Fibroblast of lung (primary cell): ENCODE measurements around the gene CBX8. TPM values are rescaled to one million over a fixed set of nuclear protein-coding genes. Genes with fewer than 3 reads are reported as not detected.

Experiments
- DNase-seq, 2 donors: peaks; one replicate each; pipeline versions ENCODE4 v3.0.0 to v3.0.0-alpha.2; 2010; ENCODE audit warnings: low read depth in 2 of 2
- H2AFZ ChIP-seq: 2 replicates; pipeline ENCODE4 v1.5.1; 2012; ENCODE audit warnings: low read length, control low read depth, inconsistent platforms
- H3K27ac ChIP-seq: 2 replicates; pipeline ENCODE4 v1.5.1; 2011; ENCODE audit warnings: low read length, control low read depth; ENCODE audit not compliant: insufficient read depth
- H3K27me3 ChIP-seq: 2 replicates; pipeline ENCODE4 v1.5.1; 2011; ENCODE audit warnings: mild to moderate bottlenecking, low read length; ENCODE audit not compliant: control insufficient read depth, insufficient read depth
- H3K36me3 ChIP-seq: 2 replicates; pipeline ENCODE4 v1.5.1; 2011; ENCODE audit warnings: low read length; ENCODE audit not compliant: control insufficient read depth, insufficient read depth
- H3K4me1 ChIP-seq: 2 replicates; pipeline ENCODE4 v1.5.1; 2011; ENCODE audit warnings: low read length; ENCODE audit not compliant: control insufficient read depth, insufficient read depth; ENCODE audit errors: extremely low read depth
- H3K4me2 ChIP-seq: 2 replicates; pipeline ENCODE4 v1.5.1; 2011; ENCODE audit warnings: low read length, control low read depth; ENCODE audit not compliant: insufficient read depth; ENCODE audit errors: extremely low read depth
- H3K4me3 ChIP-seq, 4 experiments: fragments of 200-600 bp in 1 of 4; sonication (generic) in 1 of 4; replicated peaks in 1 of 4; 2 replicates each; pipeline ENCODE4 v1.5.1; 2011 to 2016; ENCODE audit warnings: low read length in 4 of 4, low read depth in 3 of 4, mild to moderate bottlenecking in 3 of 4, control low read depth in 2 of 4, inconsistent platforms in 1 of 4, mixed read lengths in 1 of 4; ENCODE audit not compliant: insufficient read depth in 1 of 4; ENCODE audit errors: control extremely low read depth in 1 of 4
- H3K79me2 ChIP-seq: 2 replicates; pipeline ENCODE4 v1.5.1; 2012; ENCODE audit warnings: mild to moderate bottlenecking, low read length, inconsistent platforms; ENCODE audit not compliant: control insufficient read depth, insufficient read depth
- H3K9ac ChIP-seq: 2 replicates; pipeline ENCODE4 v1.5.1; 2011; ENCODE audit warnings: mild to moderate bottlenecking, low read length, control low read depth; ENCODE audit not compliant: insufficient read depth
- H3K9me3 ChIP-seq: 2 replicates; pipeline ENCODE4 v1.5.1; 2012; ENCODE audit warnings: low read depth, low read length; ENCODE audit not compliant: control insufficient read depth, insufficient read depth
- H4K20me1 ChIP-seq: 2 replicates; pipeline ENCODE4 v1.5.1; 2011; ENCODE audit warnings: low read length; ENCODE audit not compliant: control insufficient read depth, insufficient read depth; ENCODE audit errors: extremely low read depth
- CTCF ChIP-seq, 2 donors: IDR thresholded peaks in 1 of 2; conservative IDR thresholded peaks in 1 of 2; 1 replicate in 1 of 2; 2 replicates in 1 of 2; pipeline ENCODE4 v1.5.1; 2011 to 2012; ENCODE audit warnings: low read length in 2 of 2, control low read depth in 1 of 2, inconsistent platforms in 1 of 2, low read depth in 1 of 2, mild to moderate bottlenecking in 1 of 2
- EZH2 ChIP-seq: IDR thresholded peaks from 2 replicates; pipeline ENCODE4 v1.5.1; 2012; ENCODE audit warnings: low read length, control low read depth, mild to moderate bottlenecking; ENCODE audit errors: missing control alignments
- polyA plus RNA-seq, 2 donors: library from polyadenylated mRNA; depleted of rRNA in 1 of 2; stranded (reverse) in 1 of 2; unstranded in 1 of 2; fragments of >200 nt; gene quantifications; 2 replicates each; pipeline ENCODE4 v1.2.1, GENCODE V29; 2011 to 2012; ENCODE audit warnings: missing spikeins in 1 of 2
- total RNA-seq: library from RNA; depleted of rRNA; stranded (reverse); fragments of >200 nt; gene quantifications from 2 replicates; pipeline ENCODE4 v1.2.1, GENCODE V29; 2014

CBX8 gene
- total and polyA plus RNA-seq, 2 donors (not counting 1 experiment from before 2014, with no cell fraction given) = 0.19 to 4.0 TPM

- H2AFZ ChIP-seq = no peak overlapping the region
- H3K4me2 ChIP-seq = no peak overlapping the region
- TF ChIP-seq CTCF (conservative IDR thresholded peaks at IDR 0.05 in 1 of 2, IDR thresholded peaks at IDR 0.05 in 1 of 2; ENCODE audit: low read depth in 1 of 2, low read length in 2 of 2) (peak in 1 of 2 donors; percentile 29), EZH2 (no peak)
- peak in 1 of 2 donors; percentile 50 for DNase-seq
- H3K9me3 ChIP-seq = no peaks in the 10 kb centered on the region
- no peak overlapping the region for H3K4me3 ChIP-seq
- no peaks in the 10 kb centered on the region for H3K36me3 ChIP-seq
- no peaks in the 10 kb centered on the region for H3K79me2 ChIP-seq
- H3K27me3 ChIP-seq = peaks cover 83% of the 10 kb centered on the region
- no peak overlapping the region for H3K9ac ChIP-seq
- no peaks in the 10 kb centered on the region for H4K20me1 ChIP-seq
- no peaks in the 10 kb centered on the region for H3K4me1 ChIP-seq
- H3K27ac ChIP-seq = no peak overlapping the region
Measured at GRCh38 chr17:79808763-79809529, 12.1 kb upstream of the CBX8 start.

- no peaks in the 10 kb centered on the region for H3K36me3 ChIP-seq
- peak; percentile 75 for TF ChIP-seq EZH2
- no peak for TF ChIP-seq CTCF (conservative IDR thresholded peaks at IDR 0.05 in 1 of 2, IDR thresholded peaks at IDR 0.05 in 1 of 2; ENCODE audit: low read depth in 1 of 2, low read length in 2 of 2)
- no peaks in the 10 kb centered on the region for H4K20me1 ChIP-seq
- no peak overlapping the region for H3K27ac ChIP-seq
- H2AFZ ChIP-seq = no peak overlapping the region
- H3K4me3 ChIP-seq = no peak overlapping the region
- H3K4me1 ChIP-seq = no peaks in the 10 kb centered on the region
- no peaks in the 10 kb centered on the region for H3K79me2 ChIP-seq
- H3K9ac ChIP-seq = no peak overlapping the region
- peaks cover 92% of the 10 kb centered on the region for H3K27me3 ChIP-seq
- no peak overlapping the region for H3K4me2 ChIP-seq
- no peak for DNase-seq
- H3K9me3 ChIP-seq = no peaks in the 10 kb centered on the region
Measured at GRCh38 chr17:79806863-79807720, 10.2 kb upstream of the CBX8 start.

- TF ChIP-seq CTCF (conservative IDR thresholded peaks at IDR 0.05 in 1 of 2, IDR thresholded peaks at IDR 0.05 in 1 of 2; ENCODE audit: low read depth in 1 of 2, low read length in 2 of 2) (no peak), EZH2 (no peak)
- no peak overlapping the region for H3K9ac ChIP-seq
- no peak overlapping the region for H3K4me2 ChIP-seq
- no peak for DNase-seq
- H3K4me3 ChIP-seq = no peak overlapping the region
- H3K79me2 ChIP-seq = no peaks in the 10 kb centered on the region
- no peaks in the 10 kb centered on the region for H4K20me1 ChIP-seq
- peaks cover 92% of the 10 kb centered on the region for H3K27me3 ChIP-seq
- no peaks in the 10 kb centered on the region for H3K4me1 ChIP-seq
- H3K36me3 ChIP-seq = no peaks in the 10 kb centered on the region
- H2AFZ ChIP-seq = no peak overlapping the region
- H3K27ac ChIP-seq = no peak overlapping the region
- H3K9me3 ChIP-seq = no peaks in the 10 kb centered on the region
Measured at GRCh38 chr17:79806446-79806760, 9.5 kb upstream of the CBX8 start.
